Ovary (tissue), 9 donors: Measurements from ENCODE around the gene CDC20. TPM values are rescaled to one million over a fixed set of nuclear protein-coding genes. Genes with fewer than 3 reads are reported as not detected.

Source experiments
- DNase-seq, 5 donors: peaks; one replicate each; pipeline ENCODE4 v3.0.0-alpha.2; 2019 to 2020
- H3K27ac ChIP-seq, 2 donors: fragments of 200-600 bp; one replicate each; pipeline versions ENCODE4 v1.5.1 to v1.8.0; 2019 to 2022
- H3K27me3 ChIP-seq: fragments of 200-600 bp; one replicate; pipeline ENCODE4 v1.8.0; 2022
- H3K36me3 ChIP-seq: fragments of 200-600 bp; sonication (generic); one replicate; pipeline ENCODE4 v1.5.1; 2019
- H3K4me1 ChIP-seq: one replicate; pipeline ENCODE4 v1.8.1; 2013; ENCODE audit warnings: mild to moderate bottlenecking, moderate library complexity; ENCODE audit not compliant: insufficient read depth
- H3K4me3 ChIP-seq: fragments of 200-600 bp; sonication (generic); one replicate; pipeline ENCODE4 v1.5.1; 2017
- H3K9me3 ChIP-seq, 2 donors: fragments of 200-600 bp in 1 of 2; sonication (generic) in 1 of 2; one replicate each; pipeline versions ENCODE4 v1.5.1 to v1.8.1; 2013 to 2019; ENCODE audit warnings: mild to moderate bottlenecking in 1 of 2, moderate library complexity in 1 of 2
- EP300 ChIP-seq: sonication (generic); formaldehyde crosslinking; IDR thresholded peaks from one replicate; pipeline ENCODE4 v1.6.1; 2017; ENCODE audit warnings: antibody characterized with exemption
- POLR2A ChIP-seq: fragments of 450-650 bp; IDR thresholded peaks from one replicate; pipeline ENCODE4 v1.6.1; 2017; ENCODE audit warnings: antibody characterized with exemption, mild to moderate bottlenecking, moderate library complexity
- WGBS, 3 donors: extraction: QIAGEN DNeasy Blood & Tissue Kit in 1 of 3; methylation state at CpG; one replicate each; pipeline versions ENCODE4 v1.1.5 to v1.1.7; 2013 to 2017; 5-methylcytosine and 5-hydroxymethylcytosine counted together
- intact Hi-C, 4 donors: fragments of 100-400 bp; cut with DNase I; formaldehyde crosslinking; loops; one replicate each; pipeline versions ENCODE4 v1.11.0 to v1.15.1; 2022 to 2023
- polyA plus RNA-seq, 2 donors: library from polyadenylated mRNA; stranded (reverse); fragments of 200-250 nt in 1 of 2; fragments of 350-450 nt in 1 of 2; fragmentation: Illumina TruSeq in 1 of 2; extraction: RNeasy Lipid Tissue Mini Kit (QIAGEN cat#74804) in 1 of 2; gene quantifications; one replicate each; pipeline ENCODE4 v1.2.3, GENCODE V29; 2013 to 2014
- total RNA-seq, 7 donors: library from RNA; depleted of rRNA in 2 of 7; stranded (reverse); fragments of >200 nt in 2 of 7; fragmentation: NEBNext Ultra II Directional in 3 of 7; extraction: Animal tissue kit (Norgen Biotek cat#: 25700) in 3 of 7; gene quantifications; one replicate each; pipeline versions ENCODE4 v1.1.0 to v1.2.4, GENCODE V29; 2016 to 2023
- TF ChIP-seq, protein P1 (sequence below), 3 donors: fragments of 450-650 bp in 2 of 3; fragments of 200-600 bp in 1 of 3; IDR thresholded peaks; one replicate each; pipeline versions ENCODE4 v1.5.1 to v1.8.0; 2016 to 2022; ENCODE audit warnings: antibody characterized with exemption in 3 of 3, mild to moderate bottlenecking in 1 of 3
- donor health status: DM: no; HTN: no; CAD: no; lungs with moderate emphysema.
- donor health status: DM: no; HTN: no; CAD: no.
- donor health status: Bipolar disorder and iron deficiency.
- donor health status: DM: yes; HTN: yes; CAD: no.
- donor health status: DM: no; HTN: no; CAD: no.
- donor health status: DM: yes; HTN: yes; CAD: no.

CDC20 gene
- total and polyA plus RNA-seq, 9 donors: 0.50 to 2.9 (median 1.4) TPM; not detected in 1

DNA sequence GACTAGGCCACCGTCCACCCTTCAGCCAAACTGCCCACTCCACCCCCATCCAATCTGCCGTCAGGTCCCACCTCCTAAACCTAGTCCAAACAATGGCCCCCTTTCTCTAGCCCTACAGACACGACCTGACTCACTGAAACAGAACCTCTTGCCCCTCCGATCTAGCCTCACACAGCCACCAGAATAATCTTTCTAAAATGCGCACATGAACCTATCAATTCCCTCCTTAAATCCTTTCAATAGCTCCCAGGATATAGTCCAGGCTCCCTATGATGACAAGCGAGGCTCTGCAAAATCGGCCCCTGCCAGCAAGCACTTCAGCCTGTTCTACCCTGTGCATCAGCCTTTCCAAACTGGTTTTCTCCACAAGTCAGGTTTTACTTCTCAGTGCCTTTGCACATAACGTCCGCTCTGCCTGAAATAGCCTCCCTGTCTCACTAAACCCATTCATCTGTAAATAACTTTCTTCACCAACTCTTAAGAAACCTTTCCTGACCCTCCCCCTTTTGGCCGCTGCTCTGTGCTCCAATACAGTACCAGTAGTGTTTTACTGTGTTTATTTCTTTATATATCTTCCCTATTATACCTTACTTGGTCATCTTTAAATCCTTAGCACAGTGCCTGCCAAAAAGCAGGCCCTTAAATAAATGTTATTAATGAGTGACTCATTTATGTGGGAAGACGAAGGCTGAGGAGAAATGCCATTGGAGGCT is 9.0 kb upstream of the CDC20 start:
- WGBS, 3 donors: 46 to 48% (median 47%) methylated on average over 11 of the region's 11 CpGs

DNA sequence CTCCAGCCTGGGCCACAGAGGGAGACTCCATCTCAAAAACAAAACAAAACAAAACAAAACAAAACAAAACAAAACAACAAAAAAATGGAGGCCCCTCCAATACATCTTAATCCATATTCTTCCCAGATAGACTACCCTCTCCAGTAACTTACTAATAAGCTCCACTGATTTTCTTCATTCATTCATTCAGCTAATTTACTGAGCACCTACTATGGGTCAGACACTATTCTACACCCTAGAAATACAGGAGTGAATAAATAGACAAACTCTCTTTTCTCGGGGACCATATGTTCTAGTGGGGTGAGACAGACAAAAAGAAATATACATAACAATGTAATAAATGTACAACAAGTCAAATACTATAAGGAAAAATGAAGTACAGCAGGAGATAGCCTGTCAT is 7.8 kb upstream of the CDC20 start:
- H3K27me3 ChIP-seq: no peaks in the 10 kb centered on the region
- H3K4me1 ChIP-seq: no peaks in the 10 kb centered on the region
- no peak for DNase-seq
- 86 to 89% (median 87%) methylated on average over 1 of the region's 1 CpG for WGBS, 3 donors
- H3K9me3 ChIP-seq: no peaks in the 10 kb centered on the region
- H3K27ac ChIP-seq: no peak overlapping the region
- H3K4me3 ChIP-seq: no peak overlapping the region
- intact Hi-C loops: no loop called here
- H3K36me3 ChIP-seq: no peaks in the 10 kb centered on the region
- TF ChIP-seq POLR2A (no peak), EP300 (no peak)
- TF ChIP-seq, protein P1, sequence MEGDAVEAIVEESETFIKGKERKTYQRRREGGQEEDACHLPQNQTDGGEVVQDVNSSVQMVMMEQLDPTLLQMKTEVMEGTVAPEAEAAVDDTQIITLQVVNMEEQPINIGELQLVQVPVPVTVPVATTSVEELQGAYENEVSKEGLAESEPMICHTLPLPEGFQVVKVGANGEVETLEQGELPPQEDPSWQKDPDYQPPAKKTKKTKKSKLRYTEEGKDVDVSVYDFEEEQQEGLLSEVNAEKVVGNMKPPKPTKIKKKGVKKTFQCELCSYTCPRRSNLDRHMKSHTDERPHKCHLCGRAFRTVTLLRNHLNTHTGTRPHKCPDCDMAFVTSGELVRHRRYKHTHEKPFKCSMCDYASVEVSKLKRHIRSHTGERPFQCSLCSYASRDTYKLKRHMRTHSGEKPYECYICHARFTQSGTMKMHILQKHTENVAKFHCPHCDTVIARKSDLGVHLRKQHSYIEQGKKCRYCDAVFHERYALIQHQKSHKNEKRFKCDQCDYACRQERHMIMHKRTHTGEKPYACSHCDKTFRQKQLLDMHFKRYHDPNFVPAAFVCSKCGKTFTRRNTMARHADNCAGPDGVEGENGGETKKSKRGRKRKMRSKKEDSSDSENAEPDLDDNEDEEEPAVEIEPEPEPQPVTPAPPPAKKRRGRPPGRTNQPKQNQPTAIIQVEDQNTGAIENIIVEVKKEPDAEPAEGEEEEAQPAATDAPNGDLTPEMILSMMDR (IDR thresholded peaks at IDR 0.05): no peak

More for the DNA sequence above, 9.0 kb upstream of the CDC20 start:
- intact Hi-C loops: no loop called here
- Histone ChIP-seq H3K4me1 (peaks cover 2% of the 10 kb centered on the region), H3K9me3 (no peaks in the 10 kb centered on the region), H3K27ac (peak overlapping the region; percentile 23 to 75), H3K36me3 (no peaks in the 10 kb centered on the region), H3K27me3 (no peaks in the 10 kb centered on the region), H3K4me3 (peak overlapping the region; percentile 56)
- no peak for DNase-seq
- TF ChIP-seq EP300: no peak
- TF ChIP-seq, protein P1 (IDR thresholded peaks at IDR 0.05): no peak

DNA sequence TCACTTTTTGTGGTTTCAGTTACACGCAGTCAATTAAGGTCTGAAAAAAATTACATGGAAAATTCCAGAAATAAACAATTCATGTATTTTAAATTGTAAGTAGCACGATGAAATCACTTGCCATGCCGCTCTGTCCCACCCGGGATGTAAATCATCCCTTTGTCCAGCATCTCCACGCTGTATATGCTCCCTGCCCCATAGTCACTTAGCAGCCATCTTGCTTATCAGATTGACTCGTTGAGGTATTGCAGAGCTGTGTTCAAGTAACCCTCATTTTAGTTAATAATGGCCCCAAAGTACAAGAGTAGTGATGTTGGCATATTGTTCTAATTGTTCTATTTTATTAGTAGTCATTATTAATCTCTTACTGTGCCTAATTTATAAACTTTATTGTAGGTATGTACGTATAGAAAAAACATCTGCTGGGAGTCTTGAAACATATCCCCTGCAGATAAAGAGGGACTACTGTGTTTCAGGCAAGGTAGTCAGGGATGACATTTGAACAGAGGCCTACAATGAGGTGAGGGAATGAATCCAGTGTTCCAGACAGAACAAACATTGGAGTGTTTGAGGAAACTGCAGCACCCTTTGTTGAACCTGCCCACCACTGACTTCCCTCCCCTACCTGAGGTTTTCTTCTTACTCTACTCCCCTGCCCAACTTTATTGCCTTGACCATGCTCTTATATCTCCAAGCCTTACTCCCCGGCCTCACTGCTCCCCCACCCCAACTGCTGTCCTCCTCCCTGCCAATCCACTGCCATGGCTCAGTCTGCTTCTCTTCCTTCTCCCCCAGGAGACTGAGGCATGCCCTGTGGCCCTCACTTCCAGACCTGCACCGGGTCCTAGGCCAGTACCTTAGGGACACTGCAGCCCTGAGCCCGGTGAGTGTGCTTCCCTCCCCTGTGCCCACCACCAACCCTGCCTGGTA is 7.1 kb upstream of the CDC20 start:
- Histone ChIP-seq H3K27me3 (no peaks in the 10 kb centered on the region), H3K9me3 (no peaks in the 10 kb centered on the region), H3K36me3 (no peaks in the 10 kb centered on the region), H3K4me1 (no peaks in the 10 kb centered on the region), H3K4me3 (no peak overlapping the region), H3K27ac (no peak overlapping the region)
- 83 to 87% (median 83%) methylated on average over 10 of the region's 10 CpGs for WGBS, 3 donors
- intact Hi-C loops: no loop called here
- no peak for DNase-seq
- TF ChIP-seq, protein P1 (IDR thresholded peaks at IDR 0.05): no peak
- TF ChIP-seq POLR2A: no peak
- no peak for TF ChIP-seq EP300

DNA sequence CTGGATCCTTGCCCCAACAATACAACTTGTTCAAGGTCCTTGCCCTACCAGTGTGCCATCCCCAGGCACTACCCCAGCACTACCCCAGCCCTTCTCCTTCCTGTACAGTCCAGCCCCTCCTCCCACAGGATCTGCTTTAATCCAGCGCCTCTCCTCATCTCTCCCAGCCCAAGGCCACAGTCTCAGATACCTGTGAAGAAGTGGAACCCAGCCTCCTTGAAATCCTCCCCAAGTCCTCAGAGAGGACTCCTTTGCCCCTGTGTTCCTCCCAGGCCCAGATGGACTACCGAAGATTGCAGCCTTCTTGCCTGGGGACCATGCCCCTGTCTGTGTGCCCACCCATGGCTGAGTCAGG is 6.5 kb upstream of the CDC20 start:
- no peak for DNase-seq
- intact Hi-C loops: no loop called here
- 79 to 91% (median 80%) methylated on average over 2 of the region's 2 CpGs for WGBS, 3 donors
- no peak for TF ChIP-seq POLR2A
- TF ChIP-seq, protein P1 (IDR thresholded peaks at IDR 0.05): no peak
- no peak for TF ChIP-seq EP300
- Histone ChIP-seq H3K4me3 (no peak overlapping the region), H3K9me3 (no peaks in the 10 kb centered on the region), H3K27ac (no peak overlapping the region), H3K27me3 (no peaks in the 10 kb centered on the region), H3K4me1 (no peaks in the 10 kb centered on the region), H3K36me3 (no peaks in the 10 kb centered on the region)
